ENCODE results near the gene CAV1. TPM values are rescaled to one million over a fixed set of nuclear protein-coding genes. Genes with fewer than 3 reads are reported as not detected.

Gene CAV1
- total and polyA plus RNA-seq, 7 donors: 57.6 to 120 (median 68.1) TPM

- 51 to 53% (median 52%) methylated on average over 2 of the region's 2 CpGs for WGBS, 3 donors
- peaks cover 0 to 6% of the 10 kb centered on the region in 2 donors for H3K36me3 ChIP-seq (ENCODE audit: insufficient read depth in 1 of 2, low read depth in 1 of 2)
- H3K4me3 ChIP-seq: no peak overlapping the region
- no peaks in the 10 kb centered on the region for H3K9me3 ChIP-seq
- peaks cover 6% of the 10 kb centered on the region for H3K4me1 ChIP-seq
- DNase-seq (no peak), ATAC-seq (no peak)
- peak overlapping the region; percentile 3 for H3K27ac ChIP-seq
- no peak for TF ChIP-seq CTCF (IDR thresholded peaks at IDR 0.05)
- no peaks in the 10 kb centered on the region for H3K27me3 ChIP-seq (ENCODE audit: insufficient read depth in 3 of 3, low read length in 2 of 3)
- intact Hi-C loops (cut with DNase I): no loop called here
These were observed 18.8 kb downstream of the CAV1 start for GRCh38 chr7:116543664-116544063.

- WGBS, 3 donors: 83 to 89% (median 84%) methylated on average over 1 of the region's 1 CpG
- no peak for ATAC-seq
- peaks cover 0 to 9% of the 10 kb centered on the region in 2 donors for H3K36me3 ChIP-seq (ENCODE audit: insufficient read depth in 1 of 2, low read depth in 1 of 2)
- no peak for DNase-seq
- intact Hi-C loops (cut with DNase I): no loop called here
- H3K9me3 ChIP-seq: no peaks in the 10 kb centered on the region
- H3K4me3 ChIP-seq: no peak overlapping the region
- peak overlapping the region; percentile 2 for H3K27ac ChIP-seq
- H3K27me3 ChIP-seq (ENCODE audit: insufficient read depth in 3 of 3, low read length in 2 of 3): no peaks in the 10 kb centered on the region
- no peak for TF ChIP-seq CTCF (IDR thresholded peaks at IDR 0.05)
- peaks cover 6% of the 10 kb centered on the region for H3K4me1 ChIP-seq
These were observed 19.7 kb downstream of the CAV1 start for GRCh38 chr7:116544487-116544886.

DNA sequence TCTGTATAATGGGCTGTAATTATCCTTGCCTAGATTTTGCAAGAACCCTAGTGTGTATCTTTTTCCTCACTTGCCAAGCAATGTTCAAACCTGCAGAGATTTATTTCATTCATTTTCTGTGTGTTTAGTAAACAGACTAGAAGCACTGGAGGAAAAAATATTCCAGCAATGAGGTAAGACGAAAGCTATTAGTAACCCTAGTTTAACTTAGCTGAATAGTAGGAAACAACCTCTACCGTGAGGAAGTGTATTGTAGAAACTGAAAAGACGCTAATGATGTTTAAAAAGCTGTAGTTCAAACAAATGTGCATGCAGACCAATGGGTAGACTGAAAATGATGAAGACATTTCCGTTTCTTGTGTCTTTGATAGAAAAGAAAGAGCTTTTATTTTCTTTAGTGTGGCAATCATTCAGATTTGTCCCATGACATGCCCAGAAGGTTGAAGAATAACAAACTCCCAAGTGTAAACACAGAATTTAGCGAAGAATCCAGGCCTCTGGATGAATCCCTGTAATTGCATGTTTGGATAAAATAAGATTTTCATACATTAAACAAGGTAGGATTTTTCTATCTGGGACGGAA lies 20.7 kb downstream of the CAV1 start:
- Histone ChIP-seq H3K4me3 (no peak overlapping the region), H3K36me3 (ENCODE audit: insufficient read depth in 1 of 2, low read depth in 1 of 2) (peaks cover 0 to 9% of the 10 kb centered on the region in 2 donors), H3K27me3 (ENCODE audit: insufficient read depth in 3 of 3, low read length in 2 of 3) (no peaks in the 10 kb centered on the region), H3K27ac (no peak overlapping the region), H3K4me1 (peaks cover 6% of the 10 kb centered on the region), H3K9me3 (no peaks in the 10 kb centered on the region)
- TF ChIP-seq CTCF (IDR thresholded peaks at IDR 0.05): no peak
- ATAC-seq: no peak
- no peak for DNase-seq
- intact Hi-C loops (cut with DNase I): no loop called here
- 75 to 82% (median 78%) methylated on average over 6 of the region's 6 CpGs for WGBS, 3 donors

- no peak overlapping the region for H3K27ac ChIP-seq
- H3K36me3 ChIP-seq (ENCODE audit: insufficient read depth in 1 of 2, low read depth in 1 of 2): peaks cover 0 to 7% of the 10 kb centered on the region in 2 donors
- no peak for ATAC-seq
- no peaks in the 10 kb centered on the region for H3K27me3 ChIP-seq (ENCODE audit: insufficient read depth in 3 of 3, low read length in 2 of 3)
- no peak overlapping the region for H3K4me3 ChIP-seq
- no peak for DNase-seq
- WGBS, 3 donors: 79 to 84% (median 82%) methylated on average over 11 of the region's 11 CpGs
- intact Hi-C loops (cut with DNase I): no loop called here
- H3K9me3 ChIP-seq: no peaks in the 10 kb centered on the region
- TF ChIP-seq CTCF (IDR thresholded peaks at IDR 0.05): no peak
- peaks cover 6% of the 10 kb centered on the region for H3K4me1 ChIP-seq
These were observed 21.2 kb downstream of the CAV1 start for GRCh38 chr7:116546054-116546453.

GRCh38 chr7:116546916-116547315 lies 22.1 kb downstream of the CAV1 start:
- peaks cover 0 to 6% of the 10 kb centered on the region in 2 donors for H3K36me3 ChIP-seq (ENCODE audit: insufficient read depth in 1 of 2, low read depth in 1 of 2)
- no peaks in the 10 kb centered on the region for H3K27me3 ChIP-seq (ENCODE audit: insufficient read depth in 3 of 3, low read length in 2 of 3)
- H3K4me3 ChIP-seq: no peak overlapping the region
- H3K27ac ChIP-seq: no peak overlapping the region
- intact Hi-C loops (cut with DNase I): no loop called here
- no peaks in the 10 kb centered on the region for H3K9me3 ChIP-seq
- WGBS, 3 donors: 54 to 59% (median 54%) methylated on average over 1 of the region's 1 CpG
- no peak for TF ChIP-seq CTCF (IDR thresholded peaks at IDR 0.05)
- H3K4me1 ChIP-seq: no peaks in the 10 kb centered on the region
- DNase-seq (no peak), ATAC-seq (no peak)

Data from psoas muscle (tissue), 8 donors.